Dedifferentiated amniotic fluid mesenchymal stem cell (primary cell): ENCODE results near the gene CFAP90.

Experiments
- DNase-seq: peaks from one replicate; pipeline ENCODE4 v3.0.0-alpha.2; 2016; ENCODE audit errors: extremely low spot score

Gene CFAP90

DNA sequence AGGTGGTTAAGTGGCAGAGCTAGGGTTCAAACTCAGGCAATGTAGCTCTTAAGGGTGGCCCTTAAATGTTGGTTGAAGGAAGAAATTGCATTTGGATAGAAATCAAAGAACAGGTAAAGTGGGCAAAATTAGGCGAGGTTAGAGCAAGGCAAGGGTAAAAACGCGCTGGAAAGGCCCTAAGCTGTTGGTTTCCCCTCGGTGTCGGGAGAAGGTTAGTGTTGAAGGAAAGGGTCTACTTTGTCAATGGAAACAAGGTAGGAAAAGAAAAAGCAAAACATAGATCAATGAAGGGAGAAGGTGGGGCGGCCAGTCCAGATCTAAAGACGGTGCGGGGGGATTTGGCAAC, 17.5 kb upstream of the CFAP90 start:
- no peak for DNase-seq

DNA sequence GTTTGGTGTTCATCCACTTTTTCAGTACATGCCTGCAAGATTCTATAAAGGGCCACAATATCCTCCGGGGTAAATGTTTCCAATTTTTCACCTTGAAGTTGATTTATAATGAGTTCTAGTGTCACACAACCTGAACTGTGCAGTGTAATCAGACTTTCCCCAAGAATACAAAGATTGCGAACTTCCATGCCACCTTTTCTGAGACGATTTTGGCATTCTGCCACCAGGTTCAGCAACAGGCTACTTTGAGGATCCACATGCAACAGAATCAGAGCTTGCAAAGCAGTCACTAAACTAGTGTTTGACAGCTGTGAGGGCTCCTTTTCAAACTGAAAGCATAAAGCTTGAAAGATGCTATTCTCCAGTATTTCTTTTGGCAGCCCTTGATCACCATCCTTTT, 16.3 kb upstream of the CFAP90 start:
- no peak for DNase-seq

DNA sequence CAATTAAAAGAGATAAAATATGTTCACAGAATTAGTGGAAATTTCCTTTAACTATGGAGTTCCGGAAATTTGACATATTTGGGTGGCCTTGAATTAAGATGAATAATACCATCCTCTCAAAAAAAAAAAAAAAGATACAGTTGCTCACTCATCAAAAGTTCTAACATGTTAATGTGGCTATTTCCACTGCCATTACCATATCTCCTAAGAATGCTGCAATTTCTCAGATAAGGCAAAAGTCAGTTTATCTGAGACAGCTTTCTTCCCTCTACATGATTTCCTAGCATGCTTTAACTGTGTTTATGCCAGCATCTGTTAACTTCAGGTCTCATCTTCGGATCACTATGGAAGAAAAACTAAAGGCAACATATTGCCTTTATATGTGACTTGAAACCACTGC, 15.3 kb upstream of the CFAP90 start:
- DNase-seq: no peak

DNA sequence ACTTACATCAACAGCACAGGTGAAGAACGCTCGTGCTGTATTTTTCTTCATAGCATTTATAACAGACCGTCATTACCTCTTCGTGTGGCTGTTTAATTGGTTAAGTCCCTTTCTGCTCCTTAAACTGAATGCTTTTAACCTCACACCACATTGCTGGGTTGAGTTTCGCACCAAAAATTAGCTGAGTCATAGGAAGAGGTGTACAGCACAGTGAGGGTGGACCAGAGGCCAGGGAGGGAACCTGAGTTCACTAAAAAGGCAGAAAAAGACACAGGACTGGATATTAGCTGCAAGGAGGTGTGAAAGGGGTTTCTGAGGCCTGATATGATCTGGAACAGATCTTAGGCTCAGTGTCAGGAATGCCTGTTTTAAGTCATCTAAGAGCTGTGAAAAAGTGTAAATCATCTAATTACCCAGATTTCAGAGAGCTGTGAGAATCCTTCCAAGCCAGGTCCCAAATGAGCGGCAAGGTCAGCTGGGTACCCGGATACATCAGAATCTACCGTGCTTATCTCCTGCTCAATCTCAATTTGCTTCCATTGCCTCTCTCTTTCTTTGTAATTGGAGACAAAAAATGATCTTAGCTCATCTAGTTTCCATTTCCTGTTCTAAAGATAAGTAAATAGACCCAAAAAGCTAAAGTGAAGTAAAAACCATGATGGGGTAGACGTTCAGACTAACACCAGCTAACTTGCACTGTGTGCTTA, 7.1 kb upstream of the CFAP90 start:
- no peak for DNase-seq

DNA sequence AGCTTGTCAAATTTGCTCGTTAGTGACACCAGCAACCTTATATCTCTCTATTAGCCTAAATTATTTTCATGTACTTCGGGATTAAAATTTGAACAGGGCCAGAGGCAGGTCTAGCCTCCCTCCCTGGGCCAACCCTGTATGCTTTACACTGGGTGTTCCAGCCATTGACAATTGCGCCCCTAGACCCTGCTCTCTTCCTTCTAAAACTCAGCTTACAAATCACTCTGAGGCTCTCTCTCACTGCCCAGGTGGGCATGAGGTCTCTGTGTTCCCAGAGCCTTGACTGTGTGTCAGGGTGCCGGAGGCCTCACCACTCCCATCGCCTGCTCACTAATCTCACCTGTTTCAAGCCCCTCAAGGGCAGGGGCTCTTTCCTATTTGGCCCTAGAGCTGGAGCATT, 6.4 kb upstream of the CFAP90 start:
- no peak for DNase-seq

DNA sequence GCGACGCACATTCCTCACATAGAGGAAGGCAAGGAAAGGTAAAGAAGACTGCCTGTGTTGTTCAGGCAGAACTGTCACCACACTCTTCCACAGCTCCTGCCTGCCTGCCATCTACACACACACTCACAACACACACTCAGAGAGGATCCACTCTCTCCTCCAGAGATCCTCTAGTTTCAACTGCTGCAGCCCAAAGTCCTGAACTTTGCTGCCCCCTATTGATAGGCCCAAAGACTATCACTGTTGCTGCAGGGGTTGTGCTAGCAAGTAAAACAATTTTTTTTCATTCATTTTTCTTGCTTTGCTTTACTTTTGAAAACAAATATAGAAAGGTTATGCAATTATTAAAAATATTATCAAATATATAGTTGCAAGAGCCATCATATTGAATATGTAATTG, 5.9 kb upstream of the CFAP90 start:
- DNase-seq: peak; percentile 31

DNA sequence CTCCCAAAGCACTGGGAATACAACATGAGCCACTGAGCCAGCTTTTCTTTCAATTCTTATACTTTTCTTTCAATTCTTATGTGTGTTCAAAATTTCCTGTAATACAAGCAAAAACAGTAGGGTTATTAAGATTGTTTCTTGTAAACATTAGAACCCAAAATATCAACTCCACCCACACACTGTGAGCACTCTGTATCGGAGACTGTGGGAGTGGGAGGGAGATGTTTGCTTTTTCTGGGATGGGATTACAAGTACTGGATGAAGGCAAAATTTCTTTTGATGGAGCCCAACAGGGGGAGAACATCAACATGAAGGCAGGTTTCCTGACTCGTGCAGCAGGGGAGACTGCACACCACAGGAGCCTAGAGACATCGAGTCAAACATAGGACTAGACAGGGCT, 4.7 kb upstream of the CFAP90 start:
- no peak for DNase-seq

DNA sequence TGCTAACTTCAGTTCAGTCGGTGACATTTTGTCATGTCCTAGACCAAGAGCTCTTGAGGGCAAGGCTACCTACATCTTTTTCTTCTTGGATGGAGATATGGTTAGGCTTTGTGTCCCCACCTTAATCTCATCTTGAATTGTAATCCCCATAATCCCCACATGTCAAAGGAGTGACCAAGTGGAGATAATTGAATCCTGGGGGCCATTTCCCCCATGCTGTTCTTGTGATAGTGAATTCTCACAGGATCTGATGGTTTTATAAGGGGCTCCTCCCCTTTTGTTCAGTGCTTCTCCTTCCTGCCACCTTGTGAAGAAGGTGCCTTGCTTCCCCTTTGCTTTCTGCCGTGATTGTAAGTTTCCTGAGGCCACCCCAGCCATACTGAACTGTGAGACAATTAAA, 2.1 kb upstream of the CFAP90 start:
- no peak for DNase-seq

DNA sequence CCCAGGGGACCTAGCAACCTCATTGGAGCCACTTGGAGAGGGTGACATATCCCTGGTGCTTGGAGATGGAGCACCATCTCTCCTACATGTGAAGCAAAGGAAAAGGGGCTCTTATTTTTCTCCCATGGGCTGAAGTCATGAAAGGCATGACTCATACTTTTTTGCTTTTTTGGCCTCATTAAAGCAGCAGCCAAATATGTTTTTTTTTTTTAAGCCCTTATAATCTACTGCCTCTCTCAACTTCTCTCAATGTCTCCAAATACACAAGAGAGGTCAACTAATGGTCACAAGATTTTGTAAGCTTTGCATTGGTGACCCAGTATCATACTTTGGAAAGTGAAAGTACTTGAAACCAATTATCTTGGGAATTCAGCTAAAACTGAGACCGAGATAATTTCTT, 1.6 kb upstream of the CFAP90 start:
- no peak for DNase-seq

DNA sequence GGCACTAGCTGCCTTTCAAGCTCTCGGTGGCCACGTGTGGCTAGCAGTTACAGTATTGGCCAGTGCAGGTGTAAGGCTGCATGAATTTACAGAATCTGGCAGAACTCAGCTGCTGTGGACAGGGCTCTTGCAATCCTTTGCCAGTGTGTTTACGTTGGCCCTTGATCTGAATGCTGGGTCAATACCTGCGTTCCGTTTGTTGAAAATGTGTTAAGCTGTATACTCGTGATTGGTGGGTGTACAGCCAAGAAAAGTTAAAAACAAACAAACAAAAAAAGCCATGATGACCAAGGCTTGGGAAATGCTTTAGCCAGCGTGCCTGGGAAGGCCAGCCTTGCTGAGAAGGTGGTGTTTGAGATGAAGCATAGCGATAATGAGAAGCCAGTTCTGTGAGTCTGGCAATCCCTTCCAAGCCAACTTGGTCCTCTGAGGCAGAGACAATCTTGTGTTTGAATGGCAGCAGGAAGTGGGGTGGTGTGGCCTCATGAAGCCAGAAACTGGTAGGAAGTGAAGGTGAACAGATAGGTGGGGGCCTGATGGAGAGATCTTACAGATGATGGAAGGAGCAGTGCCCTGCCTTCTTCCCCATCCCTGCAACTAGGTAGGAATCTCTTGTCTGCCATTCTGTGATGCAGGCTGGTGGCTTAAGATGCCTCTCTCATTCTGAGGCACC, 820 bp upstream of the CFAP90 start:
- no peak for DNase-seq

DNA sequence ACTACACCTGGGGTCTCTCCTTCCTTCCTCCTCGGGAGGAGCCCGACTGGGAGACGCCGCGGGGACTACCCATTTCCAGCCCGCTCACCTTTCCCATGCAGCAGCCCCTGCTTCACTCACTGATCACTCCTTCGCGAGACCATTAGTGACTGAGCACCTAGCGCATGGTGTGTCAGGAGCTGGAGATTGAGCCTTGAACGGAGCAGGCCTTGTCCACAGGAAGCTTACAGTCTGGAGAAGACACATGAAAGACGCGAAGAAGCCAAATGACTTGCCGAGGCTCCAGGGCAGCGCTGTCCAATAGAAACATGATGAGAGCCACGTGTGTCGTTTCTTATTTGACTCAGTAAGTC, 283 bp upstream of the CFAP90 start:
- no peak for DNase-seq

DNA sequence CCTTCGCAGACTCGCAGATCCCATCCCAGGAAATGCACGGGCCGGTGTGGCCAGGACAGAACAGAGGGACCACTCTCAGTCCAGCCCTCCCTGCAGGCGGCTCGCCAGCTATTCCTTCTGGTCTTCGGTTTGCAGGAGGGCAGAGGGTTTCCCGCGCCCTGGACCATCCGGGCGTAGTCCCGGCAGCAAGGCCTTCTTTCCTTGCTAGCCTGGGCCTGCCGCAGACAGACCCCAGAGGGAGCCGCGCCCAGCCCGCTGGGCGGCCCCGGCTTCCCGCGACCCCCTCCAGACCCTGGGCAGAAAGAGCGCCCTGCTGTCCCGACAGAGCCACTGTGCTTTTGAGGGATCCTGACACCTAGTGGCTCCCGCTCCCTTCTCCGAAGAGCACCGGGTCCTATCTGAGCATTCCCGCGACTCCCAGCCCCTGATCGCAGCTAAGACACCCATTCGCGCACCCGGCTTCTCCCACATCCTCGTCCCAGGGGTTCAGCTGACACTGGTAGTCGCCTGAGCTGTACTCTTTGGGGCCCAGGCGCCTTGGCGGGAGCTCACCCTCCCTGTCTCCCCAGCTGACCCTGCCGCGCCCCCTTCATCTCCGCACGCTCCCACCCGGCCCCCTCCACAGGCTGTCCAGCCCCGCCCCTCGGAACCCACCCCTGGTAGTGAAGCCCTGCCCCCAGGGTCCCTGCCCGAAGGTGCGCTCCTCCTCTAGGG, 1.1 kb downstream of the CFAP90 start:
- no peak for DNase-seq

DNA sequence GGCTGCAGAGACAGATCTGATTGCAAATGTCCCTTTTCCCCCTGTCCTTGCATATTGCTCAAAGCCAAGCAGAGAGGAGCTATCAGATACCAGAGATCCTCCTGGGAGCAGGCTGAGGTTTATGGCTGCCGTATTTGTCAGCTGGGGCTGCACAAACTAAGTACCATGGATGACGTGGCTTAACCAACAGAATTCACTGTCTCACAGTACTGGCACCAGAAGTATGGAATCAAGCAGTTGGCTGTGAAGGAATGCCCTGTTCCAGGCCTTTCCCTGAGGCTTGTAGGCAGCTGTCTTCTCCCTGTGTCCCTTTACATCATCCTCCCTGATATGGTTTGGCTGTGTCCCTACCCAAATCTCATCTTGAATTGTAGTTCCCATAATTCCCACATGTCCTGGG, 2.6 kb downstream of the CFAP90 start:
- DNase-seq: no peak

DNA sequence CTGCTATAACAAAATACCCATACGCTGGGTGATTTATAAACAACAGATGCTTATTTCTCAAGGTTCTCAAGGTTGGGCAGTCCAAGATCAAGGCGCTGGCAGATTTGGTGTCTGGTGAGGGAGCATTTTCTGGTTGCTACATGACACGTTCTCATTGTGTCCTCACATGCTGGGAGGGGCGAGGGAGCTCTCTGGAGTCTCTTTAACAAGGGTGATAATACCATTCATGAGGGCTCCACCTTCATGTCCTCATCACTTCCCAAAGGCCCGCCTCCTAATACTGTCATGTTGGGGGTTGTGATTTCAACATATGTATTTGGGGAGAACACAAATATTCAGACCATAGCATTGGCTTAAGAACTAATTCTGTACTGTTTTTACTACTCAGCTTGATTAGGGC, 4.6 kb downstream of the CFAP90 start:
- DNase-seq: no peak

DNA sequence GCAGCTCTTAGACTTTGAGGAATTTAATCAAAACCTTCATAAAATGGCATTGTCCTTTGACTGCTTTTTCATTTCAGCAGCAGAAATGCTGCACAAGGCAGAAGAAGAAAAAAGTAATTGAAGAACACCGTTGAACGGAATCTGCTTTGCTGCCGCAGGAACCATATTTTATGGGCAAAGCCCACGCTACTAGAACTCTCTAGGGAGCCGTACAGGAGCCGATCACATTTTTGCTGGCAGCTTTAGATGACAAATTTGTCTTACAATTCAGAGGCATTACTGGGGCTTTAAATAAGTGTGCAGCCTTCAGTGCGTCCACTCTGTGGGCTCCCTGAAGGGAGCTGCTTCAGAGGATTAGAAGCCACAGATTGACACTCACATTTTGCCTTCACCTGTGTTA, 5.4 kb downstream of the CFAP90 start:
- DNase-seq: no peak

DNA sequence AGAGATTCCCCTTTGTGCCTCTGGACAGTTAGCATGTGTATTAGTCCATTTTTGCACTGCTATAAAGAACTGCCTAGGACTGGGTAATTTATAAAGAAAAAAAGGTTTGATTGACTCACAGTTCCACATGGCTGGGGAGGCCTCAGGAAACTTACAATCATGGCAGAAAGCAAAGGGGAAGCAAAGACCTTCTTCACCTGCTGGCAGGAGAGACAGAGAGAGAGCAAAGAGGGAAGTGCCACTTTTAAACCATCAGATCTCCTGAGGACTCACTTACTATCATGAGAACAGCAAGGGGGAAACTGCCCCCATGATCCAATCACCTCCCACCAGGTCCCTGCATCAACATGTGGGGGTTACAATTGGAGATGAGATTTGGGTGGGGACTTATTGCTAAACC, 6.0 kb downstream of the CFAP90 start:
- no peak for DNase-seq

DNA sequence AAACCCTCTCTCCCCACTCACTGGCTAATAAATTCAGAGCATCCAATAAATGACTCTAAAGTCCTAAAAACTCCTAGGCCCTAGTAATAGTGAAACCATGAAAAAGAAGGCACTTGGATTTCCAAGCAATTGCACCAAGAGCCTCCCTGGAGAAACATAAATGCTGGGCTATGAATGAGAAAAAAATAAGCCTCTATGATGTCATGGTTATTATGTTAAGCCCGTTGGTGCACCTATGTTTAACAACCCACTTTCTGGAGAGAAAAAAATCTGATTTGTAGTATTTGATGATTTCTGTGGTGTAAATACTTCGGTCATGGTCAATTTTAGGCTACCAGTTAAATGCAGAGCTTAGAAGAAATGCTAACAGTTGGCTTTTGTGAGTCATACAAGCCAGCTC, 8.4 kb downstream of the CFAP90 start:
- no peak for DNase-seq

DNA sequence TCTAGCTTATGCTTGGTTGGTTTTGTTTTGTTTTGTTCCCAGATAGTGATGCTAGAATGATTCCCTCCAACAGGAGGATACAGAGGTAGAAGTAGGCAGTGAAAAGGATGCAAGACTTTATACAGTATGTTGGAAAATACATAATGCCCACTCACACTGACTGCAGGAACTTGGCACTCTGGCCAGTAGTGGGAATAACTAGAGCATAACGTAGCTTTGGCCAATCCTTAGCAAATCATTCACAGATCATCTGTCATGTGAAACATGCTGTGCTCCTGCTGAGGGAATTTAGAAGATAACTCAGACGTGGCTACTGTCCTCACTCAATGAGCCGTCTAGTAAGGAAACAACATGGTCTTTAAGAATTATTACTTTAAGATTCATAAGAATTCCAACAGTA, 13.5 kb downstream of the CFAP90 start:
- no peak for DNase-seq

DNA sequence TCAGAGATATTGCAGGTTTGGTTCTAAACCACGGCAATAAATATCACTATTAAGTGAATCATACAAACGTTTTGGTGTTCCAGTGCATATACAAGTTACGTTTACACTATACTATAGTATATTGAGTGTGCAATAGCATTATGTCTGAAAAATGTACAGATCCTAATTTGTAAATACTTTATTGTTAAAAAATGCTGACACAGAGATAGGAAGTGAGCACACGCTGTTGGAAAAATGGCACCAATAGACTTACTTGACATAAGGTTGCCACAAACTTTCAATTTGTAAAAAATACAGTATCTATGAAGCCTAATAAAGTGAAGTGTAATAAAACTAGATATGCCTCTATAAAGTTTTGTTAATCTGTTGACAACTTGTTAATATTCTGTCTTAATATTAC, 16.0 kb downstream of the CFAP90 start:
- no peak for DNase-seq

DNA sequence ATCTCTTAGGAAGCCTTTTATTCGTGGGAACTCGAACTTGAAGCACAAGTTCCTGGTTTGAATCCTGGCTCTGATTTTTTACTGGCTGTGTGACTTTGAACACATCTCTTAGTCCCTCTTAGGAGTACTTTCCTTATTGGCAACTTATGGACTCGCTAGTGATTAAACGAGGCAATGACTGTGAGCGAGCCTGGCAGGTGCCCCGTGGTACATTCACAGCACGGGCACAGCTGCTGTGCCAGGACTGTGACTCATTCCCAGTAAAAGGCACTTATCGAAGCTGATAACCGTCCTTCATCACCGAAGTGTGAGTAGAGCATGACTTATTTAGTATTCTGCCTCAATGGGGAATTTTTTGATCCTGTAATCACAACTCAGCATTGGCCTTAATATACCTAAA, 22.7 kb downstream of the CFAP90 start:
- no peak for DNase-seq

DNA sequence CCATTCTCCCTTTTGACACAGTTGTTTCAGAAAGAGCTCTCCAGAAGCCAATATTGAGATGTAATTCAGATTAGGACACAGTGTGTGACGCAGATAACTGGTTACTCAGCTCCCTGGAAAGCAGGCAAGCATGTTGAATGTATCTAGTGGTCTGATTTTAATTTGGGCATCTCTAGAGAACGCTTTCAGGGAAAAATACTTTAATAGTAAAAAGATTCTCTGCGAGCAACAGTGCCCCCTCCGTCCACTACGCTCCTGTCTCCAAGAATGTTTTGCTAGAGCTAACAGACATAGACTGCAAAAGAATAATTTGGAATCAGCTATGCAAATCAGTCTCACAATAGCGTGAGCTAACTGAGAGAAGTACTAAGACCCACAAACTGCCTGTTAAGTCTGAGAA, 23.3 kb downstream of the CFAP90 start:
- no peak for DNase-seq

DNA sequence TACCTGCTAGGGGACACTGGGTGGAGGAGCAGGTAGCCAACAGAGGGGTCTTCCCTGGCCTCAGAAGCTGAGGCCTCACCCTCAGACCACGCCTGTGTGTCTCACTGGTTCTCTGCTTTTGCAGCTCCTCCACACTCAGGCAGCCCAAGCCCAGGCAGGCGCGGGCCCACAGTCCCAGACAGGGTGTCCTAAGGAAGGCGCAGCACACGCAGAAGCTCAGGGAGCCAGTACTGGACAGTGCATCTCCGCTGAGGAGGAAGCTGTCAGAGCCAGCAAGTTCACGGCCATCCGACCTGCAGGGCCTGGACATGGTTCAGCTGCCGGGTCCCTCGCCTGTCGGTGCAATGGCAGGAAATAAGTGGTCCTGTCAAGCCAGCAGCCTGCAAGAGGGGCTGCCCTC, 25.3 kb downstream of the CFAP90 start:
- DNase-seq: no peak

DNA sequence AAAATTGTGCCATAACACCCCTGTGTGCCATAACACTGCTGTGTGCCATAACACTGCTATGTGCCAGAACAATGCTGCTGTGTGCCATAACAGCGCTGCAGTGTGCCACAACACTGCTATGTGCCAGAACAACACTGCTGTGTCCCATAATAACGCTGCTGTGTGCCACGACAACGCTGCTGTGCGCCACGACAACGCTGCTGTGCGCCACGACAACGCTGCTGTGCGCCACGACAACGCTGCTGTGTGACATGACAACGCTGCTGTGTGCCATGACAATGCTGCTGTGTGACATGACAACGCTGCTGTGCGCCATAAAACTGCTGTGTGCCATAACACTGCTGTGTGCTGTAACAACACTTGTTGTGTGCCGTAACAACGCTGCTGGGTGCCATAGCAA, 25.9 kb downstream of the CFAP90 start:
- no peak for DNase-seq

DNA sequence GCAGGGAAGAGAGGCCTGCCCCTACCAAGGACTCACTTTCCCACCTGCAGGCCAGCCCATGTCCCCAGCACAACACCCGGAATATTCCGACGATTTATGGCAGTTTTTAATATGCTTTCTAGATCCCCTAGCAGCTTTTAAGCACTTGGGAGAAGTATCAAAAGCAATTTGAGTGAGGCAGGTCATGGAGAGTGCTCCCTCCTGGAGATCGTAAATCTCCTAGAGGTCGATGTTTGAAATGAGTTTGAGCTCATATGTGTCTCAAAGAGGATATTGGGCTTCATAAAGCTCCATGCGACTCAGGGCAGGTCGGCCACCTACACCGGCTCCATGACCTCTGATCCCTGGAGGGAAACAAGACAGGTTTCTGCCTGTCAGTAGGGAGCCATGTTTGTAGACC, 27.3 kb downstream of the CFAP90 start:
- no peak for DNase-seq
